ENCODE results near the gene ARFGEF2.

Gene ARFGEF2

GRCh38 chr20:49052334-49052733, 130.8 kb downstream of the ARFGEF2 start:
- H3K79me1 ChIP-seq (replicated peaks; ENCODE audit: low read length, poor library complexity, severe bottlenecking), result no peaks in the 10 kb centered on the region
- no peak overlapping the region for H3K14ac ChIP-seq (ENCODE audit: low read length in 2 of 2)
- no peak overlapping the region for H2AFZ ChIP-seq (ENCODE audit: low read depth, low read length)
- no peak overlapping the region for H3K4me3 ChIP-seq (ENCODE audit: insufficient read depth in 1 of 2, low read depth in 1 of 2, low read length in 2 of 2)
- no peak overlapping the region for H2BK5ac ChIP-seq (ENCODE audit: low read depth, low read length, poor library complexity, severe bottlenecking)
- no peak overlapping the region for H3K9ac ChIP-seq (ENCODE audit: low read length)
- no peak overlapping the region for H3K23ac ChIP-seq (ENCODE audit: low read length in 2 of 2)
- H4K8ac ChIP-seq (ENCODE audit: low read length), result no peak overlapping the region
- H3K9me3 ChIP-seq (ENCODE audit: control insufficient read depth, low read length), result no peaks in the 10 kb centered on the region
- H3K4me2 ChIP-seq (ENCODE audit: low read length, poor library complexity, severe bottlenecking), result no peak overlapping the region
- no peak overlapping the region for H3K27ac ChIP-seq (ENCODE audit: low read length, poor library complexity, severe bottlenecking)
- peaks cover 0 to under 1% of the 10 kb centered on the region in 2 experiments for H3K36me3 ChIP-seq (ENCODE audit: control insufficient read depth in 1 of 2, insufficient read depth in 2 of 2, low read depth in 1 of 2, low read length in 2 of 2)
- no peak overlapping the region for H4K91ac ChIP-seq (ENCODE audit: low read length)
- no peaks in the 10 kb centered on the region for H3K27me3 ChIP-seq (ENCODE audit: control insufficient read depth in 1 of 2, insufficient read depth in 1 of 2, low read length in 2 of 2)
- no peak overlapping the region for H3K4ac ChIP-seq (ENCODE audit: low read depth in 1 of 2, low read length in 2 of 2)
- H3K18ac ChIP-seq (ENCODE audit: low read depth in 1 of 2, low read length in 2 of 2), result no peak overlapping the region
- H2AK5ac ChIP-seq (ENCODE audit: low read length, severe bottlenecking), result no peak overlapping the region
- H3K4me1 ChIP-seq (ENCODE audit: control insufficient read depth, insufficient read depth, low read depth, low read length), result peaks cover 16% of the 10 kb centered on the region
- 95% methylated on average over 1 of the region's 1 CpG for WGBS
- DNase-seq, result no peak
- H2BK15ac ChIP-seq (ENCODE audit: low read depth, poor library complexity, severe bottlenecking), result no peak overlapping the region
- no peak overlapping the region for H2BK12ac ChIP-seq (ENCODE audit: low read length in 2 of 2)
- H2BK120ac ChIP-seq (ENCODE audit: low read depth, low read length), result no peak overlapping the region

GRCh38 chr20:49054056-49054643, 132.6 kb downstream of the ARFGEF2 start:
- H2BK5ac ChIP-seq (ENCODE audit: low read depth, low read length, poor library complexity, severe bottlenecking), result no peak overlapping the region
- H3K9ac ChIP-seq (ENCODE audit: low read length), result no peak overlapping the region
- no peak overlapping the region for H3K23ac ChIP-seq (ENCODE audit: low read length in 2 of 2)
- H2AFZ ChIP-seq (ENCODE audit: low read depth, low read length), result no peak overlapping the region
- H2AK5ac ChIP-seq (ENCODE audit: low read length, severe bottlenecking), result no peak overlapping the region
- no peak overlapping the region for H3K18ac ChIP-seq (ENCODE audit: low read depth in 1 of 2, low read length in 2 of 2)
- no peak overlapping the region for H4K8ac ChIP-seq (ENCODE audit: low read length)
- no peaks in the 10 kb centered on the region for H3K9me3 ChIP-seq (ENCODE audit: control insufficient read depth, low read length)
- peaks cover 16% of the 10 kb centered on the region for H3K4me1 ChIP-seq (ENCODE audit: control insufficient read depth, insufficient read depth, low read depth, low read length)
- H3K79me1 ChIP-seq (replicated peaks; ENCODE audit: low read length, poor library complexity, severe bottlenecking), result peaks cover 1% of the 10 kb centered on the region
- DNase-seq, result no peak
- no peak overlapping the region for H3K4me3 ChIP-seq (ENCODE audit: insufficient read depth in 1 of 2, low read depth in 1 of 2, low read length in 2 of 2)
- no peak overlapping the region for H4K91ac ChIP-seq (ENCODE audit: low read length)
- H3K27ac ChIP-seq (ENCODE audit: low read length, poor library complexity, severe bottlenecking), result no peak overlapping the region
- H2BK12ac ChIP-seq (ENCODE audit: low read length in 2 of 2), result no peak overlapping the region
- no peak overlapping the region for H3K4me2 ChIP-seq (ENCODE audit: low read length, poor library complexity, severe bottlenecking)
- H2BK120ac ChIP-seq (ENCODE audit: low read depth, low read length), result no peak overlapping the region
- no peaks in the 10 kb centered on the region for H3K27me3 ChIP-seq (ENCODE audit: control insufficient read depth in 1 of 2, insufficient read depth in 1 of 2, low read length in 2 of 2)
- no peak overlapping the region for H3K14ac ChIP-seq (ENCODE audit: low read length in 2 of 2)
- H3K36me3 ChIP-seq (ENCODE audit: control insufficient read depth in 1 of 2, insufficient read depth in 2 of 2, low read depth in 1 of 2, low read length in 2 of 2), result peaks cover 3 to 7% of the 10 kb centered on the region in 2 experiments
- no peak overlapping the region for H3K4ac ChIP-seq (ENCODE audit: low read depth in 1 of 2, low read length in 2 of 2)
- H2BK15ac ChIP-seq (ENCODE audit: low read depth, poor library complexity, severe bottlenecking), result no peak overlapping the region
- 100% methylated on average over 1 of the region's 4 CpGs for WGBS

GRCh38 chr20:49063279-49063678, 141.8 kb downstream of the ARFGEF2 start:
- no peak overlapping the region for H3K4ac ChIP-seq (ENCODE audit: low read depth in 1 of 2, low read length in 2 of 2)
- H3K4me2 ChIP-seq (ENCODE audit: low read length, poor library complexity, severe bottlenecking), result no peak overlapping the region
- H3K4me1 ChIP-seq (ENCODE audit: control insufficient read depth, insufficient read depth, low read depth, low read length), result no peaks in the 10 kb centered on the region
- H2BK12ac ChIP-seq (ENCODE audit: low read length in 2 of 2), result no peak overlapping the region
- H3K14ac ChIP-seq (ENCODE audit: low read length in 2 of 2), result no peak overlapping the region
- H3K23ac ChIP-seq (ENCODE audit: low read length in 2 of 2), result no peak overlapping the region
- H4K91ac ChIP-seq (ENCODE audit: low read length), result no peak overlapping the region
- H2BK5ac ChIP-seq (ENCODE audit: low read depth, low read length, poor library complexity, severe bottlenecking), result no peak overlapping the region
- H3K4me3 ChIP-seq (ENCODE audit: insufficient read depth in 1 of 2, low read depth in 1 of 2, low read length in 2 of 2), result no peak overlapping the region
- no peaks in the 10 kb centered on the region for H3K9me3 ChIP-seq (ENCODE audit: control insufficient read depth, low read length)
- no peak overlapping the region for H2BK15ac ChIP-seq (ENCODE audit: low read depth, poor library complexity, severe bottlenecking)
- H3K36me3 ChIP-seq (ENCODE audit: control insufficient read depth in 1 of 2, insufficient read depth in 2 of 2, low read depth in 1 of 2, low read length in 2 of 2), result peaks cover 20 to 65% of the 10 kb centered on the region in 2 experiments
- no peak overlapping the region for H3K27ac ChIP-seq (ENCODE audit: low read length, poor library complexity, severe bottlenecking)
- no peak for DNase-seq
- peaks cover 19% of the 10 kb centered on the region for H3K79me1 ChIP-seq (replicated peaks; ENCODE audit: low read length, poor library complexity, severe bottlenecking)
- no peak overlapping the region for H4K8ac ChIP-seq (ENCODE audit: low read length)
- no peaks in the 10 kb centered on the region for H3K27me3 ChIP-seq (ENCODE audit: control insufficient read depth in 1 of 2, insufficient read depth in 1 of 2, low read length in 2 of 2)
- no peak overlapping the region for H2AFZ ChIP-seq (ENCODE audit: low read depth, low read length)
- H2AK5ac ChIP-seq (ENCODE audit: low read length, severe bottlenecking), result no peak overlapping the region
- H2BK120ac ChIP-seq (ENCODE audit: low read depth, low read length), result no peak overlapping the region
- 98% methylated on average over 3 of the region's 3 CpGs for WGBS
- no peak overlapping the region for H3K18ac ChIP-seq (ENCODE audit: low read depth in 1 of 2, low read length in 2 of 2)
- no peak overlapping the region for H3K9ac ChIP-seq (ENCODE audit: low read length)

GRCh38 chr20:49074521-49074920, 153.0 kb downstream of the ARFGEF2 start:
- no peaks in the 10 kb centered on the region for H3K27me3 ChIP-seq (ENCODE audit: control insufficient read depth in 1 of 2, insufficient read depth in 1 of 2, low read length in 2 of 2)
- H3K36me3 ChIP-seq (ENCODE audit: control insufficient read depth in 1 of 2, insufficient read depth in 2 of 2, low read depth in 1 of 2, low read length in 2 of 2), result peaks cover 26 to 90% of the 10 kb centered on the region in 2 experiments
- H2BK120ac ChIP-seq (ENCODE audit: low read depth, low read length), result no peak overlapping the region
- no peak overlapping the region for H3K14ac ChIP-seq (ENCODE audit: low read length in 2 of 2)
- no peak overlapping the region for H2BK15ac ChIP-seq (ENCODE audit: low read depth, poor library complexity, severe bottlenecking)
- H2AK5ac ChIP-seq (ENCODE audit: low read length, severe bottlenecking), result no peak overlapping the region
- peaks cover 16% of the 10 kb centered on the region for H3K79me1 ChIP-seq (replicated peaks; ENCODE audit: low read length, poor library complexity, severe bottlenecking)
- H3K18ac ChIP-seq (ENCODE audit: low read depth in 1 of 2, low read length in 2 of 2), result no peak overlapping the region
- over 99% methylated on average over 2 of the region's 2 CpGs for whole genome bisulfite sequencing
- no peak overlapping the region for H3K4ac ChIP-seq (ENCODE audit: low read depth in 1 of 2, low read length in 2 of 2)
- no peak for DNase-seq
- no peak overlapping the region for H3K27ac ChIP-seq (ENCODE audit: low read length, poor library complexity, severe bottlenecking)
- no peak overlapping the region for H3K9ac ChIP-seq (ENCODE audit: low read length)
- H2BK12ac ChIP-seq (ENCODE audit: low read length in 2 of 2), result no peak overlapping the region
- H2AFZ ChIP-seq (ENCODE audit: low read depth, low read length), result no peak overlapping the region
- no peak overlapping the region for H4K8ac ChIP-seq (ENCODE audit: low read length)
- no peak overlapping the region for H3K23ac ChIP-seq (ENCODE audit: low read length in 2 of 2)
- no peak overlapping the region for H3K4me2 ChIP-seq (ENCODE audit: low read length, poor library complexity, severe bottlenecking)
- no peak overlapping the region for H4K91ac ChIP-seq (ENCODE audit: low read length)
- H2BK5ac ChIP-seq (ENCODE audit: low read depth, low read length, poor library complexity, severe bottlenecking), result no peak overlapping the region
- peaks cover 3% of the 10 kb centered on the region for H3K4me1 ChIP-seq (ENCODE audit: control insufficient read depth, insufficient read depth, low read depth, low read length)
- no peaks in the 10 kb centered on the region for H3K9me3 ChIP-seq (ENCODE audit: control insufficient read depth, low read length)
- H3K4me3 ChIP-seq (ENCODE audit: insufficient read depth in 1 of 2, low read depth in 1 of 2, low read length in 2 of 2), result no peak overlapping the region
